ENCODE measurements around the gene CAMTA1.
A peak's percentile ranks its signal among the peaks of the same experiment; 100 is the strongest.

The CAMTA1 gene

GRCh38 chr1:7576946-7577657 lies 791.8 kb downstream of the CAMTA1 start:
- peak; percentile 33 for DNase-seq (ENCODE audit: low spot score)

GRCh38 chr1:7578206-7578605 lies 793.0 kb downstream of the CAMTA1 start:
- DNase-seq (ENCODE audit: low spot score): no peak

GRCh38 chr1:7579016-7579415 lies 793.8 kb downstream of the CAMTA1 start:
- no peak for DNase-seq (ENCODE audit: low spot score)

GRCh38 chr1:7579831-7580804 lies 794.9 kb downstream of the CAMTA1 start:
- DNase-seq (ENCODE audit: low spot score): no peak

GRCh38 chr1:7580923-7581753 lies 795.9 kb downstream of the CAMTA1 start:
- no peak for DNase-seq (ENCODE audit: low spot score)

GRCh38 chr1:7581754-7582459 lies 796.7 kb downstream of the CAMTA1 start:
- no peak for DNase-seq (ENCODE audit: low spot score)

- DNase-seq (ENCODE audit: low spot score): no peak
Measured at GRCh38 chr1:7582460-7582972, 797.3 kb downstream of the CAMTA1 start.

- no peak for DNase-seq (ENCODE audit: low spot score)
Measured at GRCh38 chr1:7583291-7584096, 798.2 kb downstream of the CAMTA1 start.

- no peak for DNase-seq (ENCODE audit: low spot score)
Measured at GRCh38 chr1:7584157-7584556, 798.9 kb downstream of the CAMTA1 start.

- DNase-seq (ENCODE audit: low spot score): no peak
Measured at GRCh38 chr1:7584643-7585042, 799.4 kb downstream of the CAMTA1 start.

- DNase-seq (ENCODE audit: low spot score): no peak
Measured at GRCh38 chr1:7585216-7585907, 800.1 kb downstream of the CAMTA1 start.

GRCh38 chr1:7586031-7586941 lies 801.0 kb downstream of the CAMTA1 start:
- no peak for DNase-seq (ENCODE audit: low spot score)

GRCh38 chr1:7587108-7587772 lies 802.0 kb downstream of the CAMTA1 start:
- DNase-seq (ENCODE audit: low spot score): no peak

GRCh38 chr1:7587773-7588456 lies 802.7 kb downstream of the CAMTA1 start:
- DNase-seq (ENCODE audit: low spot score): no peak

GRCh38 chr1:7588457-7588827 lies 803.2 kb downstream of the CAMTA1 start:
- DNase-seq (ENCODE audit: low spot score): no peak

GRCh38 chr1:7589080-7589735 lies 804.0 kb downstream of the CAMTA1 start:
- no peak for DNase-seq (ENCODE audit: low spot score)

- DNase-seq (ENCODE audit: low spot score): no peak
Measured at GRCh38 chr1:7589774-7590425, 804.6 kb downstream of the CAMTA1 start.
